ENCODE data around the gene PPP3CA.

DNA sequence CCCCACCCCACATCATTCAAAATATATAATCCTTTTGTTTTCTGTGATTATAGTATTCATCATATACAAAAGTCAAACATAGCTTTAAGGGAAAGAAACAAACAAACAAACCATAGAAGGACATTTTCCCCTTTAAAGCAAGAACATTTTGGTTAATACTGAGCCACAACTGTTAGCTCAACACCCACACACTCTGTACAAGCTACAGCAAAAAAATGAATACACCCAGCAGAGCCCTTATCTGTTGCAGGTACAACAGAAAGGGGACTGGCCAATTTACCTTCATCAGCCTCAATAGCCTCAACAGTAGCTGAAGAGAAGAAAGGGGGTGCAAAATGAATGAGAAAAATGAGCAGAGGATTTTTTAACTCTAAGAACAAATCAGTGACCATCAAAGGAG, 318.4 kb downstream of the PPP3CA start:
- TF ChIP-seq, protein P1, sequence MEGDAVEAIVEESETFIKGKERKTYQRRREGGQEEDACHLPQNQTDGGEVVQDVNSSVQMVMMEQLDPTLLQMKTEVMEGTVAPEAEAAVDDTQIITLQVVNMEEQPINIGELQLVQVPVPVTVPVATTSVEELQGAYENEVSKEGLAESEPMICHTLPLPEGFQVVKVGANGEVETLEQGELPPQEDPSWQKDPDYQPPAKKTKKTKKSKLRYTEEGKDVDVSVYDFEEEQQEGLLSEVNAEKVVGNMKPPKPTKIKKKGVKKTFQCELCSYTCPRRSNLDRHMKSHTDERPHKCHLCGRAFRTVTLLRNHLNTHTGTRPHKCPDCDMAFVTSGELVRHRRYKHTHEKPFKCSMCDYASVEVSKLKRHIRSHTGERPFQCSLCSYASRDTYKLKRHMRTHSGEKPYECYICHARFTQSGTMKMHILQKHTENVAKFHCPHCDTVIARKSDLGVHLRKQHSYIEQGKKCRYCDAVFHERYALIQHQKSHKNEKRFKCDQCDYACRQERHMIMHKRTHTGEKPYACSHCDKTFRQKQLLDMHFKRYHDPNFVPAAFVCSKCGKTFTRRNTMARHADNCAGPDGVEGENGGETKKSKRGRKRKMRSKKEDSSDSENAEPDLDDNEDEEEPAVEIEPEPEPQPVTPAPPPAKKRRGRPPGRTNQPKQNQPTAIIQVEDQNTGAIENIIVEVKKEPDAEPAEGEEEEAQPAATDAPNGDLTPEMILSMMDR (IDR thresholded peaks at IDR 0.05), result no peak
- no peak for TF ChIP-seq POLR2AphosphoS5 (IDR thresholded peaks at IDR 0.05; ENCODE audit: low read depth, low read length)
